HTR-8/SVneo (cell line): ENCODE measurements around the gene CCDC27.
"Not testable (repeated sequence)": the region's sequence is repeated elsewhere in the genome, so short reads cannot be mapped to it uniquely, and the experiment has no call there.

Experiments used
- DNase-seq: peaks from one replicate; pipeline ENCODE4 v3.0.0; 2011; ENCODE audit warnings: low spot score, mixed read lengths; ENCODE audit not compliant: insufficient read length
- FAIRE-seq: peaks from 2 replicates; lab custom pipeline; 2011; peaks lifted over from hg19 to GRCh38; lab: Jason Lieb, UNC

The CCDC27 gene

DNA sequence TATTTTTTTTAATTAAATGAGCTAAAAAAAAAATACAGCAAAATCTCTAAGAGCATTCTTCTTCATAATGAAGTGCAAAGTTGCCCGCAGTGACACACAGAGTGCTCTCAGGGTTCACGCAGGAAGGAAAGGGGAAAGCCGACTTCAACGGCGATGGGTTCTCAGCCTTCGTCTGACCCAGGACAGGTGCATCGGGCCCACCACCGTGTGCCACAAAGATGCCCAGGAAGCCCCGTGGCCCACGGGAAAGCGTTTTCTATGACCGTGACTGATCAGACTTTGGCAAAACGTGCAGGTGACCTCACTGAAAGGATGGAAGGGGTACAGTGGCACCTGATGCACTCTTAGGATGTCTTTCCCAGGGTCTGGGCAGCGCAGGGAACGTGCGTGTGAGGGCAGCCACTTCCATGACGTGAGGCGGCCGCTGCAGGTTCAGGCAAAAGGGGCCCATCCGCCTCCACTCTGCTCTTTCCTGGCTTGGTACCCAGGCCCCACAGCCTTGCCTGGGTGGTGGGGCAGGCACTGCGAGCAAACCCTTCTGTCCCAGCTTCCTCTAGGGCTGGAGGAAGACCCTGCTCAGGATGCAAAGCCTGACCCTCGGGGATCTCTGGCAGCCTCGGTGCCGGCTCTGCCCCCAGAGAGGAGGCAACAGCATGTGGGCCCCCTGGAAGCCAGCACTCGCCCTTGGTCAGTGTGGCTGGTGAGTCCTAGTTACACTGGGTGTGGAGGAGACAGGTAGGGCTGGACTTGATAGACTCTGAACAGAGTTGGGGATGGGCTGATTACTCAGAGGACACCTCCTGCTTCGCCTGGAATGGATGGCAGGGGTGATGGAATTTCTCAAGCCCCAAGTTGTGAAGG lies 35.7 kb downstream of the CCDC27 start:
- no peak for FAIRE-seq

DNA sequence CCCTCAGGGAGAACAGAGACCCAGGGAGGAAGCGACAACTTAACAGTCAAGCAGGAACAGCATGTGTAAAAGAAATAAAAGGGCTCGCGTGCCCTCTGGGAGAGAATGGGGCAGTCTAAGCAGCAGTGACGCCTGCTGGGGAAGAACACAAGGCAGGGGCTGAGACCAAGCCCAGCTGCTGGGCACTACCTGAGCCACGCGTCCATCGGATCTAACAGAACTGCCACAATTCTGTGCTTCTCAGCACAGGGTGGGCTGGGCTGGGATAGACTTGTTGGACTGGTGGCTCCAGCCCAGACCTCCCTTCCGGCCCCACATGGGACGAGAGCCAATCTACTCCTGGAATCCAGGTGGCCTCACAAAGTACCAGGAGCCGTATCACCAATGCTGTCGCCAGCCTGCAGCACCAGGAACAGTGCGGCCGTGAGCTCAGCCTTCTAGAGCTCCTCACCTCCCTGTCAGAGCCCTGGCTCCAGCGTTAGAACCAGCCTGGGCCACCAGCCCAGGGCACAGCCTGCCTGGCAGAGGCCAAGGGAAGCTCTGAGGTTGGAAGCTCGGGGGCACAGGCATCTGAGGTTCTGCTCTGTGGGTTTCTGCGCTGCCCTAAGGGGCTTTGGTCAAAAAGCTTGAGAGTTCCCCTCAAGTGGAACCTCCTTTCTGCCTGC lies 36.6 kb downstream of the CCDC27 start:
- no peak for DNase-seq
- FAIRE-seq, result no peak

More for the DNA sequence above, 35.7 kb downstream of the CCDC27 start:
- DNase-seq, result no peak

DNA sequence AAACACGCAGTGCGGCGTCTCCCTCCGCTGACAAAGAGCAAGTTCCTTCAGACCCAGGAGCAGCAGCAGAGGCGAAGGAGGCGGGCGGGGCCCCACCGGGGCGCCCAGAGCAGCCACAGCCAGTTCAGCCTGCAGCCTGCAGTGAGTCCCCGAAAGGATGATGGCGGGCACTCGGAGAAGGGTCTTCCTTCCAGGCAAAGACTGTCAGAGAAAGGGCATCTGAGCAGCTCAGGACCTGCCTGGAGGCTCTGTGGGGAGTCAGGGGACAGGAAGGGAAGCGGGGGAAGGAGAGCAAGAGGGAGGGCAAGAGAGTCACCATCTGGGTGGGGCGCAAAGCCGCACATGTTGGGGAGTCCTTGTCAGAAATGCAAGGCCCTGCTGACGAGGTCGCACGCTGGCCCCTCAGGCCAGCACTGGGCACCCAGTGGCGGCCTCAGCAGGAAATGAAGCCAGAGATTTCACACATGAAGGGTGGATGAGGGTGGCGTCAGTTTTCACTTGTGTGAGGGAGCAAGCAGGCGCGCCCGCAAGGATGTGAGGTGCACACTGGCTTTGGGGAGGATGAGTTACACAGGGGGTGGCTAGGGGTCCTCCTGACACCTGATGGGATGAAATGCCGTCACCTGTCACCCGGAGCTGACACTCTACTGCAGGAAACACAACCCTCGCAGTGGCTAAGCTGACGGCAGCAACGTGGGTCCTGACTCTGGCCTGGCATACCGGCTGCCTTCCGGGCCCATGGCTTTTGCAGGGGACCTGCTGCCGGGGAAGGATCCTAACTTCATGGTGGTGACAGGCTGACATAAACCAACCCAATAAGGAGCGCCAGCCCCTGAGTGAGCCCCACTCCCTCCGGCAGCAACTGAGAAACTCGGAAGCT lies 37.4 kb downstream of the CCDC27 start:
- no peak for FAIRE-seq
- DNase-seq, result no peak

DNA sequence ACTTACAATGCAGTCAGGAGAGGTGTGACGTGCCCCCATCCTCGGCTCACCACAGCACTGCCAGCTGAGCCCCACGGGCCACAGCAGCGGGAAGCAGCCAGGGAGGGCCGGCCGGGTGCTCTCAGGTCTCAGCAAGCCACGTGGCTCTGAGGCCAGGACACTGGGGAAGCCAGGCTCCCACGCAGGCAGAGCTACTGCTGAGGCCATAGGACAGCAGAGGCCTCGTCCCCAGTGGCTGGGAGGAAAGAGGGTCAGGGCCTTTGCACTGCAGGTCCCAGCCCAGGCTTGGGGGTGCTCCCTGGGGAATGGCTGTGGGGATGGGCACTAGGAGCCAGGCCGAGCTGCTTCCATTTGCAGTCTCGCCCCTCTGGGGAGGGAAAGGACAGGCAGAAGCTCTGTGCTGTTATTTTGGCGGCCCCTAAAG lies 38.3 kb downstream of the CCDC27 start:
- DNase-seq (no peak), FAIRE-seq (no peak)

DNA sequence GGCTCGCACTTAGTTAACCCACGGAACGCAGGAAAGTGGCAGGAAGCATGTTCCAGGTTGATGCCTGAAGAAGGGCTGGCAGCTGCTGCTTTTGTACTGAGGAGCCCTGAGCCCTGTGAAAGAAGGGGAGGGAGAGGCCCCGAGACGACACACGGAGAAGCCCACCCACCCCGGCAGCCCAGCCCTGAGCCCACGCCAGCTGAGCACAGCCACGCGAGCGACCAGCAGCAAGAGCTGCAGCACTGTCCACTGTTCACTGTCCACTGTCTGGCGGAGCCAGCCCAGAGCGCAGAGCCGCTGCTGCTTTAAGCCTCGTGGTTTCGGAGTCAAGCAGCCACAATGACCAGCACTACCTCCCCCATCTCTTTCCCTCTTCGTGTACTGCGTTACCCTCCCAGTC lies 38.7 kb downstream of the CCDC27 start:
- DNase-seq (no peak), FAIRE-seq (no peak)

DNA sequence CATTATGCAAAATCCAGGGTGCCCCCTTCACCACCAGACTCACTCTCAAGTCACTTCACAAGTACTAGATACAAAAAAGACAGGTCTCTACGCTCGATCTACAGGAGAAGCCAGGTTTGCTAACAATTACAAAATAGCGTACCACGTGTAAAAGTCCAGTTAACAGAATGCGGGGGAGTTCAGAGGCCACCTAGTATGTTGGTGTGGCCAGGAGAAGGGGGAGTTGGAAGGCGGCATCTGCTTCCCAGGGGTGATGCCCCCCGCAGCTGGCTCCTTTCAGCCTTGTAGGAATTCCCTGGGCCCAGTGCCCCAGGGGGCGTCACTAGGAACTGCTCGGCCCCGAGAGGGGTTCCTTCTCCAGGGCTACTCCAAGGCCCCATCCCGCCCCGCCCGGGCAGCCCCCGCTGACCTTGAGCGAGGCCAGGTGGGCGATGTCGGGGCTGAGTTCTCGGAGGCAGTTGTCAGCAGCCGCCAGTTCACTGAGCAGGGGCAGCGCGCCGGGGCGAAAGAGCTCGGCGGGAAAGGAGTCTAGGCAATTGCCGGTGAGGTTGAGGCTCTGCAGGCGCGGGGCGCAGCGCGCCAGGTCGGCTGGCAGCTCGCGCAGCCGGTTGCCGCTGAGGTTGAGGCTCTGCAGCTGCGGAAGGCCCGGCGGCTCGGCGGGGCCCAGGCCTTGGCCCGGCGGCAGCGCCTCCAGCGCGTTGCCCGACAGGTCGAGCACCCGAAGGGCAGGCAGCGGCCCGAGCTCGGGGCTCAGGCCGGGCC lies 43.4 kb downstream of the CCDC27 start:
- DNase-seq, result no peak
- FAIRE-seq, result no peak

DNA sequence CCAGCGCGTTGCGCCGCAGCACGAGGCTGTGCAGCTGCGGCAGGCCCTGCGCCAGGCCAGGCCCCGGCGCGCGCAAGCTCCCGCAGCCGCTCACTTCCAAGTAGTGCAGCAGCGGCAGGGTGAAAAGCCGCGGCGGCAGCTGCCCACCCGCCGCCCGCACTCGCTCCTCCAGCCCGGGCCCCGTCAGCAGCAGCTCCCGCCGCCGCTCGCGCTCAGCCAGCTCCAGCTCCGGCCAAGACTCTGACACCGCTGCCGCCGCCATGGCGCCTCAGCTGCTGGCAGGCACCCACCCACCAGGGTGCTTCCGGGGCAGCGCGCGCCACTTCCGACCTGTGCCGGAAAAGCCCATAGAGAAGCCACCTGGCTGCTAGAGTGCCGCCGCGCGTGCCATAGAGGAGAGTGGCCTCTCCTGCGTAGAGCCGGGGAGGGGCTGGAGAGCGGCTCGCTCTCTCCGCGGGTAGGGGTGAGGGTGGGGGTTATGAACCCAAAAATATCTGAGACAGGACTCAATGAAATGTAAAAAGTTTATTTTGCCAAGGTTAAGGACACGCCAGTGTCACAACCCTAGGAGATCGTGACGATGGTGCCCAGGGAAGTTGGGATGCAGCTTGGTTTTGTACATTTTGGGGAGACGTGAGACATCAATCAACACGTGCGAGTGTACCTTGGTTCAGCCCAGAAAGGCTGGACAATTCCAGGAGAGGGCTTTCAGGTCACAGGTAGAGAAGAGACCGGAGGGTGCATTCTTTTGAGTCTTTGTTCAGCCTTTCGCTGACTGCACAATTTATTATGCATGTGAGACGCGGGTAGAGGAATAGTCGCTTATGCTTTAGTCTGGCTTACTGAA lies 44.2 kb downstream of the CCDC27 start, which contains the start of gene LRRC47:
Gene LRRC47 (minus strand): TSS at position 284 of the 847 bp plus-strand sequence. CDS start 22 bp downstream, at position 262.
- DNase-seq (peak; percentile 91), FAIRE-seq (peak; percentile 57)

DNA sequence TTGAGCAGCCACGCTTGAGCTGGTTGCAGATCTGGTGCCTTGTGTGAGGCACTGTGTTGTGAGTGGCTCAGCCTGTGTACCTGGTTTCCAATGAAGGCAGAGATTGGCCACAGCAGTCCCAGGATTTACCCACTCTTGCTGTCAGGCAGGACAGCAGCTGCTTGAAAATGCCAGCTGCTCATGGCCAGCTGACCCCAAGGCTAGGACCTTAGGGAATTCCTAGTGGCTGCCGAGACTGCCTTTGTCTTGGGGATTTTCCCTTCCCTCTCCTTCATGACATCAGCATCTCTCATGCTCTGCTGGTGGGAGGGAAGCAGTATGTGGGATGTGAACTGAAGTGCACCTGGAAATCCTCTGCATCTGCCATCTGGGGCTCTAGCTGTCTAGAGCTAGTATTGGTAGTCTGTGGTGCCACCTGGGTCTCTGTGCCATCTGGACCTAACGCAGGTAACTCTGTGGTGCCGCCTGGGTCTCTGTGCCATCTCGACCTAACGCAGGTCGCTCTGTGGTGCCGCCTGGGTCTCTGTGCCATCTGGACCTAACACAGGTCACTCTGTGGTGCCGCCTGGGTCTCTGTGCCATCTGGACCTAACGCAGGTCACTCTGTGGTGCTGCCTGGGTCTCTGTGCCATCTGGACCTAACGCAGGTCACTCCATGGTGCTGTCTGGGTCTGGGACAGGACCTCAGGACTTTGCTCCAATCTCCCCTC lies 47.9 kb downstream of the CCDC27 start:
- no peak for DNase-seq
- FAIRE-seq, result no peak

DNA sequence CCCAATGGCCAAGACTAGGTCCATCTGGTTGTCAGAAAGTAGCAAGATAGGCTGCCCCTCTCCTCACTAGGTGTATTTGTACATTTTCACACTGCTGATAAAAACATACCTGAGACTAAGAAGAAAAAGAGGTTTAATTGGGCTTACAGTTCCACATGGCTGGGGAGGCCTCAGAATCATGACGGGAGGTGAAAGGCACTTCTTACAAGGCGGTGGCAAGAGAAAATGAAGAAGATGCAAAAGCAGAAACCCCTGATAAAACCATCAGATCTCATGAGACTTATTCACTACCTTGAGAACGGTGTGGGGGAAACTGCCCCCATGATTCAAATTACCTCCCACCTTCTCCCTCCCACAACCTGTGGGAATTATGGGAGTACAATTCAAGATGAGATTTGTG lies 48.5 kb downstream of the CCDC27 start:
- not testable (repeated sequence) for FAIRE-seq, DNase-seq

DNA sequence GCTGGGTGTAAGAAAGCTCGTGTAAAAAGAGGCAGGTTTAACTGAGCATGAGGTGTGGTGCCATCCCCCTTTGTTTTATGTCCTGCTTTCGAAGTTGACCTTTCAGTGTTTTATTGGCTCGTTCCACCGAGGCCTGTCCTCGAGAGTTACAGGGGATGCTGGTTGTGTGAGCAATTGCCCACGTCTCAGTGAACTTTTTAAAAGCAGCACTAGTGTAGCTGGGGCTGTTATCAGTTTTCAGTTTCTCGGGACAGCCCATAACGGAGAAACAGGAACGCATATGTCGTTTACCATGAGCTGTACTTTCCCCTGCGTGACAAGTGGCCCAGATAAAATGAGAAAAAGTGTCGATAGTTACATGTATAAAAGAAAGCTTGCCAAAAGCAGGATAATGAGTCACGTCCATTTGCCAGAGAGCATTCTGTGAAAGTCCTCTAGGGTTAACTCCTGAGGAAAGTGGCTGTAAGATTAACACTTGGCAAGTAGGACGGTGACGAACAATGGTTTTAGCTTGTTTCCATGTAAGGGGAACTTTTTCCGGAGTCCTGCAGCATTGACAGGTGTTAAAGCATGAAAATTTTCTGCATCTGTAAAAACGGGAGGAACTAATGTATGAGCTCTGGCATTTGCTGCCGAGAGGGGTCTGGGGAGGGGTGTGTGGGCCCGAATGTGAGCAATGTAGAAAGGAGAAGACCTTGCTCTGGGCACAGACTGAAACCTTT lies 51.8 kb downstream of the CCDC27 start:
- FAIRE-seq (no peak), DNase-seq (no peak)

DNA sequence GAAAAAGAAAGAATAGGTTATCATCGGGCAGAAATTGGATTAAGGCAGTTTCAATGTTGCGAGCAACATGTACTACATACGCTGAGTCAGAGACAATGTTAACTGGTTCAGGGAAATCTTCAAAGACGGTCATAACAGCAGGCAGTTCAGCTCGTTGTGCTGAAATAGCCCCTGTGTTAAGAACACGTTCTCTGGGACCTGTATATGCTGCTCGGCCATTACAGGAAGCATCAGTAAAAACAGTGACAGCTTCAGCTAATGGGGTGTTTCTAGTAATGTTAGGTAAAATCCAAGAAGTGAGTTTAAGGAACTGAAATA lies 52.3 kb downstream of the CCDC27 start:
- FAIRE-seq, result not testable (repeated sequence)

DNA sequence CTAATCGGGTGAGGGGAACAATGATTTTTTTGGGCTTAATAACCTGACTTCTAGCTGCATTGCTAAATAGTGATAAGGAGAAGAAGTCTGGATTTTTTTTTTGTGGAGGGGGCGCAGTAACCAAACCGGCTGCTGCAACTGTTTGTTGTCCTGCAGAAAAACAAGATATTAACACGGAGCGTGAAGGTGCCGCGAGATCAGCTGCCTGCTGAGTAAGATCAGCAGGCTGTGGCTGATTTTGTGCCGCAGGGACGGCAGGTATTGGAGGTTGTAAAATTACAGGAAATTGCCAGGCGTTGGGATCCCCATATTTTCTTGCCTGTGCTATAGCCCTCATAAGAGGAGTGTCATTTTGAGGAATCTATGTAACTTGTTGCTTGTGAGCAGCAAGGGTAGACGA lies 52.8 kb downstream of the CCDC27 start:
- DNase-seq, result no peak

More for the DNA sequence above, 52.3 kb downstream of the CCDC27 start:
- DNase-seq, result not testable (repeated sequence)

DNA sequence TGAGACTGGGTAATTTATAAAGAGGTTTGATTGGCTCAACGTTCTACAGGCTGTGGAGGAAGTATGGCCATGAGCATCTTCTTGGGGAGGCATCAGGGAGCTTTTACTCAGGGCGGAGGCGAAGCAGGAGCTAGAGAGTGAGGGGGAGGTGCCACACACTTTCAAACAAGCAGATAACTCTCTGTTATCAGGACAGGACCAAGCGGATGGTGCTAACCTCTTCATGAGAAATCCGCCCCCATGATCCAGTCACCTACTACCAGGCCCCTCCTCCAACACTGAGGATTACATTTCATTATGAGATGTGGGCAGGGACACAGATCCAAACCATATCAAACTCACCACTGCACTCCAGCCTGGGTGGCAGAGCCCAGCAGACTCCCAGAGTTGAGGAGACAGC lies 55.5 kb downstream of the CCDC27 start:
- DNase-seq, result no peak
- FAIRE-seq, result no peak

More for the DNA sequence above, 52.8 kb downstream of the CCDC27 start:
- no peak for FAIRE-seq

DNA sequence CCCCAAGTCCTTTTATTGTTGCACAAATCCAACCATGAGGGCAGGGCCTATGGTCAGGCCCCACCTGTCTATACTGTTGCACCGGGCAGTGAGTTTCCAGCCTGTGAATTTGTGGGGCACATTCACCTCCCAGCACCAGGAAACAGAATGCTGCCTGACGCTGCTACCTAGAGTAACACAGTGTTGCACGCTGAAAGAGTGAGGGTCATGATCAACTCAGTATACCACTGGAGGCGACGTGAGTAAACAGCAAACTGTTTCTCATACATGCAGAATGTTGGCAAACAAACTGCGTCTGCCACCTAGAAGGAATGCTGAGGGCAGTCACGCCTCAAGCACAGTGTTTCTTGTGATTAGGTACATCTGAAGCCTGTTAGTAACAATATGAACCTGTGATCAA lies 57.4 kb downstream of the CCDC27 start:
- FAIRE-seq, result no peak
- no peak for DNase-seq

DNA sequence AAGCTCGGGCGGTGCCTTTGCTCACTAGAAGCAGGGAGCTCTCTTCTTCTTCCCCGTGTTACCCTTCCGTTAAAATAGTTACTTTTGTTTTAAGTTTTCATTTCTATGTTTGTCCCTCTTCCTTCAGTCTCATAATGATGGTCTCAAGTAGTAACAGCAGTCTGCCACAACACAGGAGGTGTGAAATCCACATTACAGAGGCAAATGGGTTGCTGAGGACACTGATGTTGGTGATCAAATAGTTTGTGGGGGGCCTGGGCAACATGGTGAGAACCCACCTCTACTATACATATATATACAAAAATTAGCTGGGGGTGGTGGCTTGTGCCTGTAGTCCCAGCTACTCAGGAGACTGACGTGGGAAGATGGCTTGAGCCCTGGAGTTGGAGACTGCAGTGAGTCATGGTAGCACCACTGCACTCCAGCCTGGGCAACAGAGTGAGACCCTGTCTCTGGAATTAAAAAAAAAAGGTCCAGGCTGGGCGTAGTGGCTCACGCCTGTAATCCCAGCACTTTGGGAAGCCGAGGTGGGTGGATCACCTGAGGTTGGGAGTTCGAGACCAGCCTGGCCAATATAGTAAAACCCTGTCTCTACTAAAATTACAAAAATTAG lies 58.0 kb downstream of the CCDC27 start:
- DNase-seq, FAIRE-seq: not testable (repeated sequence)

DNA sequence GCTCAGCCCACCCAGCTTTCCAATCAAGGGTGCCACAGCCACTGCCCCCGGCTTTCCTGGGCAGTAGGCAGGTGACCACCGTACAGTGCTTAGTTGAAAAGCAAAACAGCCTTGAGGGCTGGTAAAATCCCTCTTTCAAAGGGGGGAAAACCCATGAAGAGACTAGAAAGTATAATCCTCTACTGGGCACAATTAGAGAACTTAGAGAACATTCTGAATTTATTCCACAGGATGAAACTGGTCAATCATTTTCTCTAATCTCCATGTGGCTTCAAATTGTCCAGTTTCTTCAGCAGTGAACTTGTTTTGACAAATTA lies 59.3 kb downstream of the CCDC27 start:
- FAIRE-seq (no peak), DNase-seq (no peak)

DNA sequence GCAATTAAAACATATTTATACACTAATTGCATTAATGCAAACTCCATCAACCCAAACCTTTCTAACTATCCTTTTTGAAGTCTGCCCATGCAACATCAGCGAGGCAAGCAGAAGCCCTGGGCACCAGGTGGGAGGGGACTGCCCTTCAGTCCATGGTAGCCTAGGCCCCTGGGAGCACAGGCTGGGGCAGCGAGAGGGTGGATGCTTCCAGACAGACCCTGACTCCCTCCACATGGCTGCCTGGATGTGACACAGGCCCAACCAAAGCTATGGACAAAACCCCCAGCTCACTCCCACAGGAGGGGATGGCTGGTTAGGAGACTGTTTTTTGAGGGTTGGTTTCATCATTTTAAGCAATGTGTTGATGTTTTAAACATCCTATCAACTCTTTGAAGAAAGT lies 61.8 kb downstream of the CCDC27 start:
- no peak for FAIRE-seq
- DNase-seq, result no peak
